Upper lobe of left lung (tissue), 6 donors: ENCODE results near the gene RGL4. TPM values are rescaled to one million over a fixed set of nuclear protein-coding genes. Genes with fewer than 3 reads are reported as not detected.
"Not testable (repeated sequence)": the region's sequence is repeated elsewhere in the genome, so short reads cannot be mapped to it uniquely, and the experiment has no call there.

ENCODE experiments used
- ATAC-seq, 2 donors: fragments of 200-7000 bp; cut with Tn5 transposase; one replicate each; pipeline ENCODE4 v1.9.1; 2022; ENCODE audit warnings: mild to moderate bottlenecking in 2 of 2, moderate library complexity in 2 of 2; ENCODE audit not compliant: low FRiP score in 2 of 2
- DNase-seq, 2 donors: peaks; one replicate each; pipeline ENCODE4 v3.0.0-alpha.2; 2019 to 2020
- H3K27ac ChIP-seq, 4 donors: fragments of 200-600 bp; sonication (generic); one replicate each; pipeline ENCODE4 v1.5.1; 2016 to 2019
- H3K27me3 ChIP-seq, 4 donors: fragments of 200-600 bp; sonication (generic); one replicate each; pipeline ENCODE4 v1.5.1; 2017 to 2019
- H3K36me3 ChIP-seq, 4 donors: fragments of 200-600 bp; sonication (generic); one replicate each; pipeline ENCODE4 v1.5.1; 2016 to 2019
- H3K4me1 ChIP-seq, 4 donors: fragments of 200-600 bp; sonication (generic); one replicate each; pipeline ENCODE4 v1.5.1; 2018 to 2019
- H3K4me3 ChIP-seq, 4 donors: fragments of 200-600 bp; sonication (generic); one replicate each; pipeline ENCODE4 v1.5.1; 2017 to 2019; ENCODE audit warnings: mild to moderate bottlenecking in 2 of 4, moderate library complexity in 1 of 4
- H3K9me3 ChIP-seq, 4 donors: fragments of 200-600 bp; sonication (generic); one replicate each; pipeline ENCODE4 v1.5.1; 2018 to 2019
- EP300 ChIP-seq, 4 donors: sonication (generic); formaldehyde crosslinking; IDR thresholded peaks; one replicate each; pipeline ENCODE4 v1.5.1; 2017; ENCODE audit warnings: antibody characterized with exemption in 4 of 4, control low read depth in 2 of 4
- POLR2A ChIP-seq, 4 donors: fragments of 450-650 bp; IDR thresholded peaks; one replicate each; pipeline ENCODE4 v1.5.1; 2016 to 2017; ENCODE audit warnings: antibody characterized with exemption in 4 of 4, mild to moderate bottlenecking in 2 of 4
- POLR2AphosphoS5 ChIP-seq, 2 donors: sonication (generic); formaldehyde crosslinking; IDR thresholded peaks; one replicate each; pipeline ENCODE4 v1.5.1; 2017; ENCODE audit warnings: antibody characterized with exemption in 2 of 2
- WGBS, 2 donors: methylation state at CpG; one replicate each; pipeline ENCODE4 v1.1.5; 2017 to 2018; 5-methylcytosine and 5-hydroxymethylcytosine counted together
- total RNA-seq, 6 donors: library from RNA; depleted of rRNA in 4 of 6; stranded (reverse); fragments of >200 nt in 4 of 6; gene quantifications; one replicate each; pipeline versions ENCODE4 v1.1.0 to v1.2.1, GENCODE V29; 2016 to 2021
- TF ChIP-seq, protein P1 (sequence below), 6 experiments: fragments of 450-650 bp in 4 of 6; fragments of 200-600 bp in 2 of 6; sonication (generic) in 2 of 6; IDR thresholded peaks; one replicate each; pipeline ENCODE4 v1.5.1; 2016 to 2019; ENCODE audit warnings: antibody characterized with exemption in 6 of 6
- donor health status: DM: no; HTN: no; CAD: no; lungs with moderate emphysema.
- donor health status: DM: no; HTN: yes; CAD: no; lungs with severe emphysema.

Gene RGL4
- total RNA-seq, 6 donors from 2014 or later = 0.67 to 4.0 (median 2.6) TPM; not detected in 1

DNA sequence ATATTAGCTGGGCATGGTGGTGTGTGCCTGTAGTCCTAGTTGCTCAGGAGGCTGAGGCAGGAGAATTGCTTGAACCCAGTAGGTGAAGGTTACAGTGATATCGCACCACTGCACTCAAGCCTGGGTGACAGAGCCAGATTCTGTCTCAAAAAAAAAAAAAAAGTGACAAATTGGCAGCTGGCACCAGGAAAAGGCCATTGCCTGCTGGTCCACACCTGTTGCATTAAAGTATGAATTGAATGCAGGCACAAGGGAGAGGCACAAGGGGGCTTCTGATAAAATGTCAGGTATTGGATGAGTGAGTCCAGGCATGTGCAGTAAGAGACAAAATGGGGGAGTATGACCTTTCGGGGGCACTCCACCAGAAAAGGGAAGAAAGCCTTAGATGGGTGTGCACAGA, 31.9 kb downstream of the RGL4 start:
- Histone ChIP-seq H3K27me3 (no peaks in the 10 kb centered on the region), H3K36me3 (no peaks in the 10 kb centered on the region), H3K9me3 (no peaks in the 10 kb centered on the region), H3K27ac (peak overlapping the region; percentile 34 to 59 (median 48)), H3K4me1 (peaks cover 0 to 3% (median 2%) of the 10 kb centered on the region in 4 donors), H3K4me3 (no peak overlapping the region)
- ATAC-seq (no peak), DNase-seq (no peak)
- 78 to 83% methylated on average over 2 of the region's 2 CpGs for WGBS, 2 donors
- TF ChIP-seq, protein P1, sequence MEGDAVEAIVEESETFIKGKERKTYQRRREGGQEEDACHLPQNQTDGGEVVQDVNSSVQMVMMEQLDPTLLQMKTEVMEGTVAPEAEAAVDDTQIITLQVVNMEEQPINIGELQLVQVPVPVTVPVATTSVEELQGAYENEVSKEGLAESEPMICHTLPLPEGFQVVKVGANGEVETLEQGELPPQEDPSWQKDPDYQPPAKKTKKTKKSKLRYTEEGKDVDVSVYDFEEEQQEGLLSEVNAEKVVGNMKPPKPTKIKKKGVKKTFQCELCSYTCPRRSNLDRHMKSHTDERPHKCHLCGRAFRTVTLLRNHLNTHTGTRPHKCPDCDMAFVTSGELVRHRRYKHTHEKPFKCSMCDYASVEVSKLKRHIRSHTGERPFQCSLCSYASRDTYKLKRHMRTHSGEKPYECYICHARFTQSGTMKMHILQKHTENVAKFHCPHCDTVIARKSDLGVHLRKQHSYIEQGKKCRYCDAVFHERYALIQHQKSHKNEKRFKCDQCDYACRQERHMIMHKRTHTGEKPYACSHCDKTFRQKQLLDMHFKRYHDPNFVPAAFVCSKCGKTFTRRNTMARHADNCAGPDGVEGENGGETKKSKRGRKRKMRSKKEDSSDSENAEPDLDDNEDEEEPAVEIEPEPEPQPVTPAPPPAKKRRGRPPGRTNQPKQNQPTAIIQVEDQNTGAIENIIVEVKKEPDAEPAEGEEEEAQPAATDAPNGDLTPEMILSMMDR (IDR thresholded peaks at IDR 0.05) = no peak
- TF ChIP-seq POLR2A (IDR thresholded peaks at IDR 0.05) (no peak), POLR2AphosphoS5 (IDR thresholded peaks at IDR 0.05) (no peak), EP300 (IDR thresholded peaks at IDR 0.05) (no peak)

DNA sequence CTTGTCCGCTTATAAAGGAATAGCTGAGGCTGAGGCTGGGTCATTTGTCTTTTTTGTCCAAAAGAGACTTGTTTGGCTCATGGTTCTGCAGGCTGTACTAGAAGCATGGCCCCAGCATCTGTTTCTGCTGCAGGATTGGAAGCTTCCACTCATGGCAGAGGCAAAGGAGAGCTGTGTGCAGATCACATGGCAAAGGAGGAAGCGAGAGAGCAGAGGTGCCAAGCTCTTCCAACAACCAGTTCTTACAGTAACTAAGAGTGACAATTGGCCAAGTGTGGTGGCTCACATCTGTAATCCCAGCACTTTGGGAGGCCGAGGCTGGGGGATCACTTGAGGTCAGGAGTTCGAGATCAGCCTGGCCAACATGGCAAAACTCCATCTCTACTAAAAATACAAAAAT, 37.3 kb downstream of the RGL4 start:
- 73 to 93% methylated on average over 4 of the region's 4 CpGs for WGBS, 2 donors
- H3K4me3 ChIP-seq = not testable (repeated sequence)

DNA sequence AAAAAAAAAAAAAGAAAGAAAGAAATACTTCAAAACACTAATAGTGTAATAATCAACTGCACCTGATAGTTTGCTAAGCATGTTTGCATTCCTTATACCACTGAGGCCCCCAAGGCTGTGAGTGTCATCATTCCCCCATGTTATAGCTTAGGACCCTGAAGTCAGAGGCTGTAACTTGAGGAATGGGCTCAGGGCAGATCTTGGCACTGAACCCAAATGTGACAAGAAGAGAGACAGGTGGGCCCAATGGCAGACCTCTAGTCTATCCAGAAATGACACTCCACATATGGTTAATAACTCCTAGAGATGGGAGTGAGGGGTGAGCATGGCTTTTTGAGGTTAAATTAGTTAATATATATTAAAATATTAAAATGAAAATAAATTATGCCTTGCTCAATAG, 46.9 kb downstream of the RGL4 start:
- TF ChIP-seq, protein P1 (IDR thresholded peaks at IDR 0.05) = no peak
- TF ChIP-seq EP300 (IDR thresholded peaks at IDR 0.05) = no peak
- TF ChIP-seq POLR2AphosphoS5 (IDR thresholded peaks at IDR 0.05) = no peak
- no peak for TF ChIP-seq POLR2A (IDR thresholded peaks at IDR 0.05)
- Histone ChIP-seq H3K4me1 (no peaks in the 10 kb centered on the region), H3K27me3 (no peaks in the 10 kb centered on the region), H3K27ac (no peak overlapping the region), H3K4me3 (no peak overlapping the region), H3K9me3 (no peaks in the 10 kb centered on the region), H3K36me3 (peaks cover 0 to 17% (median 6%) of the 10 kb centered on the region in 4 donors)
- DNase-seq = no peak
- ATAC-seq = no peak

More for the DNA sequence above, 37.3 kb downstream of the RGL4 start:
- H3K9me3 ChIP-seq, DNase-seq, ATAC-seq, H3K27ac ChIP-seq, H3K4me1 ChIP-seq, H3K27me3 ChIP-seq, H3K36me3 ChIP-seq: not testable (repeated sequence)

DNA sequence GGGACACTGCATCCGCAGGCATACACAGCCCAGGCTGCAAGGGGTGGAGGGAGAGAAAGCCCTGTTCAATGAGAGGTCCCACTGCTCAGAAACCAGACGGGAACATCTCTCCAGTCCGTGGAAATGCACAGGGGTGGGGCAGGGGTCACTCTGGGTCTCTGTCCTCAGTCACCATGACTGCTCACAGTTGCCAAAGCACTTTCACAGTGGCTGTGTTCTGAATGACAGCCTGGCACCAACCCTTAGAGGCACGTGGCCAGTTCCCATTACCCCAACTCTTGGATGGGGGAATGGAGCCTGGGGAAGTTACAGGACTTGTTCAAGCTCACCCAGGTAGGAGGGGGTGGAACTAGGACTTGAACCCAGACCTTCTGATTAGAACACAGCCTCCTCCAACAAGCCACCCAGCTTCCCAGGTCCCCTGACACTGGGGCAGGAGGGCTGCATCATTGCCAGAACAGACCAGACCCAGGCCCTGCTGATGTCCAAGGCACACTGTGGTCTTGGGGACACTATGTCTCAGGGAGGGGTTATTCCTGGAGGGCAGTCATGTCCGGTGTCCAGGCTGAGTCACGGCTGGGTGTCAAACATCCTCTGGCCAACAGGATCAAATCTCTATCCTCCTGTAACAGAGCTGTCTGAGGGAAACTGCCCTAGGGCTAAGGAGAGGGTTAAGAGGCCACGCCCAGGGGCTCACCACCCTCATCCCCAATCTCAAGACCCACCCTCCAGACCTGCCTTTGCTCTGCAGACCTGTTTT, 51.9 kb downstream of the RGL4 start:
- peak overlapping the region in 2 of 4 donors; percentile 8 to 22 for H3K27ac ChIP-seq
- TF ChIP-seq POLR2A (IDR thresholded peaks at IDR 0.05) = no peak
- no peak for TF ChIP-seq EP300 (IDR thresholded peaks at IDR 0.05)
- TF ChIP-seq, protein P1 (IDR thresholded peaks at IDR 0.05) = no peak
- TF ChIP-seq POLR2AphosphoS5 (IDR thresholded peaks at IDR 0.05) = no peak
- H3K4me3 ChIP-seq = no peak overlapping the region
- peaks cover 0 to 4% (median 0%) of the 10 kb centered on the region in 4 donors for H3K4me1 ChIP-seq
- no peaks in the 10 kb centered on the region for H3K9me3 ChIP-seq
- ATAC-seq (peak; percentile 41), DNase-seq (no peak)
- H3K27me3 ChIP-seq = no peaks in the 10 kb centered on the region
- peaks cover 0 to 45% (median 25%) of the 10 kb centered on the region in 4 donors for H3K36me3 ChIP-seq
- whole genome bisulfite sequencing, 2 donors = 79 to 80% methylated on average over 4 to 7 of the region's 7 CpGs

DNA sequence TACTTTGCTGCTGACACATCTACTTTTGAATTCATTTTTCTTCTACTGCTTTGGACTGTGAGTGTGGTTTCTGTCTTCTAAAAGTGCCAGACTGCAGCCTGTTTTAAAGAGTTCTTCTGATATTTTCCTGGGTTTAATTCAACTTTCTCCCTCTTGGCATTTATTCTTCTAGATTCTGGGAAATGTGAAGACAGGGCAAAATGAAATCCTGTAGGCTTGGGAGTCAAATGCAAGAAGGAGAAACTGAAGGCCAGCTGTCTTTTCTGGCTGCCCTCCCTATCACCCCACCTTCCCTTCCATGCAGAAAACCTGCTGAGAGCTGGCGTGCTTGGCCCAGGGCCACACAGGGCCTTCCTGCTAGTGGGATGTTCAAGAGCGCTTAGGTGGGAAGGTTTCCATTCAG, 52.5 kb downstream of the RGL4 start:
- Histone ChIP-seq H3K9me3 (no peaks in the 10 kb centered on the region), H3K4me3 (no peak overlapping the region), H3K36me3 (peaks cover 0 to 45% (median 25%) of the 10 kb centered on the region in 4 donors), H3K27me3 (no peaks in the 10 kb centered on the region), H3K27ac (no peak overlapping the region), H3K4me1 (peaks cover 0 to 4% (median 0%) of the 10 kb centered on the region in 4 donors)
- TF ChIP-seq POLR2A (IDR thresholded peaks at IDR 0.05) (no peak), EP300 (IDR thresholded peaks at IDR 0.05) (no peak)
- DNase-seq (no peak), ATAC-seq (peak in 1 of 2 donors; percentile 23)
- WGBS, 2 donors = 83 to 91% methylated on average over 2 of the region's 2 CpGs

DNA sequence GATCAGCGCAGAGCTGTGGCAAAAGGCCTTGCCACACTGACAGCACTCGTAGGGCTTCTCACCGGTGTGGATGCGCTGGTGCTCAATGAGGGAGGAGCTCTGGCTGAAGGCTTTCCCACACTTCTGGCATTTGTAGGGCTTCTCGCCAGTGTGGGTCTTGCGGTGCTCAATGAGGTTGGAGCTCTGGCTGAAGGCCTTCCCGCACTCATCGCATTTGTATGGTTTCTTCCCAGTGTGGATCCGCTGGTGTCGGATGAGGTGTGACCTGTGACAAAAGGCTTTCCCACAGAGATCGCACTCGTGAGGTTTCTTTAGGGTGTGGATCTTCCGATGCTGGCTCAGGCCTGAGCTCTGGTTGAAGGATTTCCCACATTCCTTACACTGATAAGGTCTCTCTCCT, 53.2 kb downstream of the RGL4 start:
- WGBS, 2 donors = 94 to 97% methylated on average over 13 of the region's 13 CpGs
- DNase-seq = no peak

More for the DNA sequence above, 53.2 kb downstream of the RGL4 start:
- no peaks in the 10 kb centered on the region for H3K27me3 ChIP-seq
- no peak for ATAC-seq
- no peak overlapping the region for H3K27ac ChIP-seq
- no peaks in the 10 kb centered on the region for H3K9me3 ChIP-seq
- no peak for TF ChIP-seq POLR2AphosphoS5 (IDR thresholded peaks at IDR 0.05)
- no peak for TF ChIP-seq POLR2A (IDR thresholded peaks at IDR 0.05)
- TF ChIP-seq EP300 (IDR thresholded peaks at IDR 0.05) = no peak
- TF ChIP-seq, protein P1 (IDR thresholded peaks at IDR 0.05) = no peak
- H3K4me3 ChIP-seq = no peak overlapping the region
- peaks cover 0 to 4% (median 0%) of the 10 kb centered on the region in 4 donors for H3K4me1 ChIP-seq
- H3K36me3 ChIP-seq = peaks cover 0 to 45% (median 25%) of the 10 kb centered on the region in 4 donors
